ENCODE data around the gene PNKD.

PNKD gene

DNA sequence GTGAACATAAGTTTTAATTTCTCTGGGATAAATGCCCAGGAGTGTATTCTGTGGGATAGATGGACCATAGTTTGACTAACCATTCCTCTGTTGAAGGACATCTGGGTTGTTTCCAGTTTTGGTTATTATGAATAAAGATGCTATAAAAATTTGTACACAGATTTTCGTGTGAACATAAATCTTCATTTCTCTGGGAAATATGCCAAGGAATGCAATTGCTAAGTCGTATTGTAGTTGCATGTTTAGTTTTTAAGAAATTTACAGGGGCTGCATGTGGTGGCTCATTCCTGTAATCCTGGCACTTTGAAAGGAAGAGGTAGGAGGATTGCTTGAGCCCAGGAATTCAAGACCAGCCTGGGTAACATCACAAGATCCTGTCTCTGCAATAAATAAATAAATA is 104.9 kb downstream of the PNKD start:
- no peak for DNase-seq

DNA sequence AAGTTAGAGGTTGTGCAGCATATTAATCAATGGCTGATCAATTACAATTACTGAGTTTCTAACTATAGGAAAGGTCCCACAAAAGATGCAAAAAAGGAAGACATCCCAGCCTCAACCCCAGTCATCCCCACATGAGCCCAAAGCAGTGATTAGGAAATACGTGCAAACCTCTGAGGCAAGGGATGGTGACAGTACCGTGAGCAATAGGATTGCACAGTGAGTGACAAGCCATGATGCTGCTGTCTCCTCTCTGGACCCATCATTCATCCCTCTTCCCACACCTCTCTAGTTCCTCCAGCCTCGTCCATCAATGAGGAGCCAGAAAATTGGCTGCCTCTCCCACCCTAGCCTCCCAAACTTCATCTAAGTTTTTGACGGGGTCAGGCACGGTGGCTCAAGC is 107.7 kb downstream of the PNKD start:
- DNase-seq: peak; percentile 85 to 93 (median 88)

DNA sequence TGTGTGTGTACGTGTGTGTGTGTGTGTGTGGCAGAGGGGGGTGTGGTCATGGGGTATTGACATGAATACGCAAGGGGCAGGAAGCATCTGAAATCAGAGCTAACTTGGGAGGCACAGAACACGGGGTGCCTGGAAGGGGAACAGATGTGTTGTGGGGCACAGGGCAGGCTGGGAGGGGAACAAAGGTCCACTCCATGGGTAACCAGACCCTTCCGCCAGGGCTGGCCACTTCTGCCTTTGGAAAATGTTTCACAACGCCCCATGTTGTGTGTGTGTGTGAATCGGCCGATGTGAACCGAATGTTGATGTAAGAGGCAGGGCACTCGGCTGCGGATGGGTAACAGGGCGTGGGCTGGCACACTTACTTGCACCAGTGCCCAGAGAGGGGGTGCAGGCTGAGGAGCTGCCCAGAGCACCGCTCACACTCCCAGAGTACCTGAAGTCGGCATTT is 111.6 kb downstream of the PNKD start, which contains the start of gene SLC11A1:
SLC11A1 (plus strand) TSS at position 358 of the 451 bp plus-strand sequence. CDS start 96 bp downstream, outside the sequence.
- peak; percentile 96 to 99 (median 97) for DNase-seq

DNA sequence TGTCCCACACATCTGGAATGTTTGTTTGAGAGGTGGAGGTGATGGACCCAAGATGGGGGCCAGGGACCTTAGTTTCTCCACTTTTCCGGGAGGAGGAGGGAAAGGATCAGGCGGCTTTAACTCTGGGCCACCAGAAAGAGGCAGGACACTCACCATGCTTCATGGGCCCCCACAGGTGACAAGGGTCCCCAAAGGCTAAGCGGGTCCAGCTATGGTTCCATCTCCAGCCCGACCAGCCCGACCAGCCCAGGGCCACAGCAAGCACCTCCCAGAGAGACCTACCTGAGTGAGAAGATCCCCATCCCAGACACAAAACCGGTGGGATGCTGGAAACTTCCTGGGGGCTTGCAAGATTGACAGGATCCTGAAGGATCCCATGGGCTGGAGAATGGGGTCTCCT is 112.5 kb downstream of the PNKD start:
- peak in 1 of 4 experiments; percentile 21 for DNase-seq

DNA sequence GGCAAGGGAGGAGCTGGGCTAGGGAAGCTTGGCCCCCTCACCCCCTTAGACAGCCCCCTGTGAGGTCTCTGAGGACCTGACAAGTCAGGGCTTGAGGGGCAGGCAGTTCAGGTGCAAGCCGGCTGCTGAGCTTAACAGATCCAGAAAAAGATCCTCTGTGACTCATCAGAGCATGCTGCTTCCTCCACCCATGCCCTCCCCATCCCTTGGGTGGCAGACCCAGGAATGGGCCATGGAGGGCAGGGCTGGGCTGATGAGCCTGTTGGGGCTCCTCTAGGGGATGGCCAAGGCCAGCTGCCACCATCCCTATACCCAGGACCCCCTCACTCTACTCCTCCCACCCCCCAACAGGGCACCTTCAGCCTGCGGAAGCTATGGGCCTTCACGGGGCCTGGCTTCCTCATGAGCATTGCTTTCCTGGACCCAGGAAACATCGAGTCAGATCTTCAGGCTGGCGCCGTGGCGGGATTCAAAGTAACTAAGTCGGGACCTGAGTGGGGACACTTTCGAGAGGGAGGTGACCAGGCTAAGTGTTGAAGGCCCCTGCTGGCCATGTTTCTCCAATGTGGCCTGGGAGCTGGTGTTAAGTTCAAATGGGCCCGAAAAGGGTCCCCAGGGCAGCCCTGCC is 113.7 kb downstream of the PNKD start:
- peak; percentile 61 to 79 (median 72) for DNase-seq

DNA sequence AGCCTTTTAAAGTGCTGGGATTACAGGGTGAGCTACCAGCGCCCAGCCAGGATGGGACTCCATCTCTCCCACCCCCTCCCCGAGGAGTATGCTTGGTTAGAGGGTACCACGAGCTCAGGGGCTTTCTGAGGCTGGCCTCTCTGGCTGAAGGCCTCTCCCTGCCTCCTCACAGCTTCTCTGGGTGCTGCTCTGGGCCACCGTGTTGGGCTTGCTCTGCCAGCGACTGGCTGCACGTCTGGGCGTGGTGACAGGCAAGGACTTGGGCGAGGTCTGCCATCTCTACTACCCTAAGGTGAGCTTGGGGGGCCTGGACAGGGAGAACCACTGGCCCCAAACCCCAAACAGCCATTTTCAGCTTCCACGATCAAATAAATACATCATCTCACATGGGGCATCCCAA is 114.7 kb downstream of the PNKD start:
- DNase-seq: peak in 2 of 4 experiments; percentile 5 to 9

DNA sequence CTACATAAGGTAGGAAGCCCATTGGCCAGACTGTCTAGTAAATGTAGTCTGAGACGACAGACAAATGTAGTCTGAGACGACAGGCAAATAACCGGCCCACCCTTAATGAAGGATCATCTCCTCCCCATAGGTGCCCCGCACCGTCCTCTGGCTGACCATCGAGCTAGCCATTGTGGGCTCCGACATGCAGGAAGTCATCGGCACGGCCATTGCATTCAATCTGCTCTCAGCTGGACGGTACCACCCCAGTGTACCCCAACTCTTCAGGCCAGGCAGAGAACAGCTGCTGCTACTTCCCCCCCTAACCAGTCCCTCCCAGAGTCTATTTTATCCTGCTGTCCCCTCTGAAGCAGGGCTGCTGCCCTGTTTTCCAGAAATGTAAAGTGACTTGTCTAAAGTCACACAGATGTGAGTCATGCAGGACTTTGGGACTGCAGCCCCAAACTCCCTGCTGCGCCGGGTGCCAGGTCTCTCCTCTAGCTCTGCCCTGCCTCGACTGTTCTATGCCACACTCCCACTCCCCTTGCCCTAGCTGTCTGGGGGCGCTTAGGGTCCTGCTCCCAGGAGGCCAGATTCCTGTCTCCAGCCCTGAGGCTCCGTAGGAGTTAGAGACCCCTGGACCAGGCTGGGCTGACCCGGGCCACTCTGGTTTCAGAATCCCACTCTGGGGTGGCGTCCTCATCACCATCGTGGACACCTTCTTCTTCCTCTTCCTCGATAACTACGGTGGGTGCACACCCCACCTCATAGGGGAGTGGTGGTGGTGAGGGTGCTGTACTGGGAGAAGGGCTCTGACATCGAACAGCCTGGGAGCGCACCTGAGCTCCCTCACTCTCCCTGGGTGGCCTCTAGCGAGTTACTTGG is 116.4 kb downstream of the PNKD start:
- DNase-seq: peak; percentile 36 to 59 (median 44)

DNA sequence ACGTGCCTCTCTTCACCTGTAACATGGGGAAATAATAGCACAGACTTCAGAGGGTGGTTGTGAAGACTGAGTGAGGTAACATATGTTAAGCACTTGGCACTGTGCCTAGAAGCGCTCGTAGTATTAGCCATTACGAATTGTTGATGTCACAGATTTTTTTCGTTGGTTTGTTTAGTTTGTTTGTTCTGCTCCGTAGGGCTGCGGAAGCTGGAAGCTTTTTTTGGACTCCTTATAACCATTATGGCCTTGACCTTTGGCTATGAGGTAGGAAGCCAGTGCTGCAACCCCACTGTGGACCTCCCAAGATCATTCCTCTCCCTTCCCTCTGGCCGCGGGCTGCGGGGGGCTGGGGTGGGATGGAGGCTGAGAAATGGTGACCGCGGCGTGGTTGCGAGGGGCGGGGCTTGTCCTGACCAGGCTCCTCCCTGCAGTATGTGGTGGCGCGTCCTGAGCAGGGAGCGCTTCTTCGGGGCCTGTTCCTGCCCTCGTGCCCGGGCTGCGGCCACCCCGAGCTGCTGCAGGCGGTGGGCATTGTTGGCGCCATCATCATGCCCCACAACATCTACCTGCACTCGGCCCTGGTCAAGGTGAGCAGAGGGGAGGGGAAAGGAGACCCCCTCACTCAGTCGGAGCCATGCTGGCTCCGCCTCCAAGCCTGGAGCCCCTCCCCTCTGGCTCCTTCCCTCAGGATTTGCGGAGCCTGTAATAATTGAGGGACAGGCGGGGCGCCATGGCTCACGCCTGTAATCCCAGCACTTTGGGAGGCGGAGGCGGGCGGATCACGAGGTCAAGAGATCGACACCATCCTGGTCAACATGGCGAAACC is 117.3 kb downstream of the PNKD start:
- DNase-seq: peak; percentile 68 to 90 (median 83)

DNA sequence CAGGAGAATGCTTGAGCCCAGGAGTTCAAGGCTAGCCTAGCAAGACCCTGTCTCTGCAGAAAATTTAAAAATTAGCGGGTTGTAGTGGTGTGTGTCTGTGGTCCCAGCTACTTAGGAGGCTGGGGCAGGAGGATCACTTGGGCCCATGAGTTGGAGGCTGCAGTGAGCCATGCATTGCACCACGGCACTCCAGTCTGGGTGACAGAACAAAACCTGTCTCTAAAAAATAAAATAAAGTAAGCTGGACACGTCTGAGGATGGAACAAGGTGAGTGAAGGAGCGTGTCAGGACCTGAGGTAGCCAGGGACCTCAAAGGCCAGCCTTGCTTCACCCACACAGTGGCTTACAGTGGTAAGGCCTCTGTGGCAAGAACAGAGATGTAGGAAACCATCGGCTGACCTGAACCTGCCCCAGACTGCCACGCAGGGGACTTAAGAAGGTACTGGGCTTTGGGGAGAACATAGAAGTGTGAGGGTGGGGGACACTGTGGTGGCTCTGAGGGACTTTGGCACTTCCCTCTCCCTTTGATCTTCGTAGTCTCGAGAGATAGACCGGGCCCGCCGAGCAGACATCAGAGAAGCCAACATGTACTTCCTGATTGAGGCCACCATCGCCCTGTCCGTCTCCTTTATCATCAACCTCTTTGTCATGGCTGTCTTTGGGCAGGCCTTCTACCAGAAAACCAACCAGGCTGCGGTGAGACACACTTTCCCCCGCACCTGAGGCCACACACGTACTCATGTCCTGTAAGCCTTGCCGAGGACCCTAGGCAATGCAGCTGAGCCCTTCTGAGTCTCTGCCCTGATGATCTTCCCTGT is 119.2 kb downstream of the PNKD start:
- DNase-seq: peak in 2 of 4 experiments; percentile 6 to 19

DNA sequence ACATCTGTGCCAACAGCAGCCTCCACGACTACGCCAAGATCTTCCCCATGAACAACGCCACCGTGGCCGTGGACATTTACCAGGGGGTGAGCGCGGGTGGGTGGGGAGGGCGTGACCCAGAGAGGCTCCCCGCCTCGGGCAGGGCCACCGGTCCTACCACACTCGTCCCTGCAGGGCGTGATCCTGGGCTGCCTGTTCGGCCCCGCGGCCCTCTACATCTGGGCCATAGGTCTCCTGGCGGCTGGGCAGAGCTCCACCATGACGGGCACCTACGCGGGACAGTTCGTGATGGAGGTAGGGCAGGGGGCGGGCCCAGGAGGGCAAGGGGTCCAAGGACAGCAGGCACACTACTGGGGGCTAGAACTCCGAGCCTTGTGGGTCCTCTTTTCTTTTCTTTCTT is 120.9 kb downstream of the PNKD start:
- DNase-seq: peak in 1 of 4 experiments; percentile 23

DNA sequence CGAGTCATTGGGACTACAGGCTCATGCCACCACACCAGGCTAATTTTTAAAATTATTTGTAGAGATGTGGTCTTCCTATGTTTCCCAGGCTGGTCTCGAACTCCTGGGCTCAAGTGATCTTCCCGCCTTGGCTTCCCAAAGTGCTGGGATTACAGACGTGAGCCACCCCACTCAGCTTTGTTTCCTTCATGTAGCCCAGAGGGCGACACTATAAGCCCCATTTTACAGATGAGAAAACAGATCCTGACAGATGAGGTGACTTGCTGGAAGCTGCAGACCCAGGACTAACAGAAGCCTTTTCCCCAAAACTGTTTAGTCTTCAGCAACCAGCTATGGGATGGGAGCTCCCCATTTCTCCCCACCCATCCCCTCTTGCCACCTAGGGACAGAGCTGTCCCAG is 122.1 kb downstream of the PNKD start:
- no peak for DNase-seq

DNA sequence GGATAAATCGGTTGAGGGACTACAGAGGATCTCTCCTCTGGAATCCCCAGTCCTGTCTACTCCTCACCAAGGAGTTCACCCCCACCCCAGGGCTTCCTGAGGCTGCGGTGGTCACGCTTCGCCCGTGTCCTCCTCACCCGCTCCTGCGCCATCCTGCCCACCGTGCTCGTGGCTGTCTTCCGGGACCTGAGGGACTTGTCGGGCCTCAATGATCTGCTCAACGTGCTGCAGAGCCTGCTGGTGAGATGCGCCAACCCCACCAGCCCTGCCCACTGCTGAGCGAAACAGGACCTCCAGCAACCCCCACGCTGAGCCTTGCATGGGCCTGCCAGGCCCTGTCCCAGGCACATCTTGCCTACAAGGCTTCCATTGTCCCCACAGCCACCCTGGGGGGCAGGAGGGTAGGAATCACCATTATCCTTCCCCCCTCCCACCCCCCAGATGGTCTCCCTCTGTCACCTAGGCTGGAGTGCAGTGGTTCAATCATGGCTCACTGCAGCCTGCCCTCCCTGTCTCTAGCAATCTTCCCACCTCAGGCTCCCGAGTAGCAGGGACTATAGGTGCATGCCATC is 122.7 kb downstream of the PNKD start:
- peak in 1 of 4 experiments; percentile 21 for DNase-seq

DNA sequence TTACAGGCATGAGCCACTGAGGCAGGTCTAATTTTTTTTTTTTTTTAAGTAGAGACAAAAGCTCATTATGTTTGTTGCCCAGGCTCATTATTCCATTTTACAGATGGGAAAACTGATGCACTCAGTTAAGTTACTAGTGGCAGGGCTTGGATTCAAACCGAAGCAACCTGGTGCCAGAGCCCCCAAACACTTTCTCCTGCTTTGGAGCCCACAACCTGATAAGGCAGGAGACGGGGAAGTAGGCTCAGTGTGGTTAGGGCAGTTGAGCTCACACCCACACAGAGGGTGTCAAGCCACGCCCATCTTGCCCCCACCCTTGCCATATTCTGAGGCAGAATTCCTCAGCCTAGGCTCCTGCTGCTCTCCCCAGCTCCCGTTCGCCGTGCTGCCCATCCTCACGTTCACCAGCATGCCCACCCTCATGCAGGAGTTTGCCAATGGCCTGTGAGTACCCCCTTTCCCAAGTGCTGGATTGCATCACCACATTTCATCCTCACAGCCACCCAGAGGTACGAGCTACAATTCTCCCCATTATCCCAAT is 123.5 kb downstream of the PNKD start:
- peak; percentile 54 to 72 (median 66) for DNase-seq

DNA sequence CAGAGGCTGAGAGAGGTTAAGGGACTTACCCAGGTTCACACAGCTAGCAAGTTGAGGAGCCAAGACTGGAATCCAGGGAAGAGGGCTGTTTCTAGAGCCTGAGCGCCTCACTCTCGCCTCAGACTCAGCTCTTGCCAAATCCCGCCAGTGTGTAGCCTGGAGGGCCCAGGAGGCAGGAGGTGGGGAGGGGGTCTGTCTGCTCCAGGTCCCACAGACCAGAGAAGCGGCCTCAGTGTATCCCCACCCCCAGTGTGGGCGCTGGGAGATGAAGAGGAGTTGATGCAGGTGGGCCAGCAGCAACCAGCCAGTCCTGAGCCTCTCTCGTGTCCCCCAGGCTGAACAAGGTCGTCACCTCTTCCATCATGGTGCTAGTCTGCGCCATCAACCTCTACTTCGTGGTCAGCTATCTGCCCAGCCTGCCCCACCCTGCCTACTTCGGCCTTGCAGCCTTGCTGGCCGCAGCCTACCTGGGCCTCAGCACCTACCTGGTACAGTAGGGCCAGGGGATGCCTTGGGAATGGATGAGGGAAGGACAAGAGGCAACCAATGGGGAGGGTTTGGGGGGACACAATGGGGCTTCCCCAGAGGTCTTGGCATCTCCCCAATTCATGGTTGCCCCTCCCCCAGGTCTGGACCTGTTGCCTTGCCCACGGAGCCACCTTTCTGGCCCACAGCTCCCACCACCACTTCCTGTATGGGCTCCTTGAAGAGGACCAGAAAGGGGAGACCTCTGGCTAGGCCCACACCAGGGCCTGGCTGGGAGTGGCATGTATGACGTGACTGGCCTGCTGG is 124.2 kb downstream of the PNKD start:
- peak in 1 of 4 experiments; percentile 28 for DNase-seq

DNA sequence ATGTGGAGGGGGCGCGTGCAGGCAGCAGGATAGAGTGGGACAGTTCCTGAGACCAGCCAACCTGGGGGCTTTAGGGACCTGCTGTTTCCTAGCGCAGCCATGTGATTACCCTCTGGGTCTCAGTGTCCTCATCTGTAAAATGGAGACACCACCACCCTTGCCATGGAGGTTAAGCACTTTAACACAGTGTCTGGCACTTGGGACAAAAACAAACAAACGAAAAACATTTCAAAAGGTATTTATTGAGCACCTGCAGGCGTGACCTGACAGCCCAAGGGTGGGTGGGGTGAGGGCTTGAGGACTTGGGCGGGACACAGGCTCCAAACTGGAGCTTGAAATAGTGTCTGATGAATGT is 124.7 kb downstream of the PNKD start:
- DNase-seq: no peak

DNA sequence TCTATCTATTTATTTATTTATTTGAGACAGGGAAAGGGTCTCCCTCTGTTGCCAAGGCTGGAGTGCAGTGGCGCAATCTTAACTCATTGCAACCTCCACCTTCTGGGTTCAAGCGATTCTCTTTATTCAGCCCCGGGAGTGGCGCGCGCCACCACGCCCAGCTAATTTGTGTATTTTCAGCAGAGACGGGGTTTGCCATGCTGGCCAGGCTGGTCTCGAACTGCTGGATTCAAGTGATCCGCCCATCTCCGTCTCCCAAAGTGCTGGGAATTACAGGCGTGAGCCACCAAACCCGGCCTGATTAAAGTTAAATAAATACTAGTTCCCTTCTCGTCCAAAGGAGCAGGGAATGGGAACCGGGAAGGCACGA is 125.1 kb downstream of the PNKD start:
- DNase-seq: no peak

DNA sequence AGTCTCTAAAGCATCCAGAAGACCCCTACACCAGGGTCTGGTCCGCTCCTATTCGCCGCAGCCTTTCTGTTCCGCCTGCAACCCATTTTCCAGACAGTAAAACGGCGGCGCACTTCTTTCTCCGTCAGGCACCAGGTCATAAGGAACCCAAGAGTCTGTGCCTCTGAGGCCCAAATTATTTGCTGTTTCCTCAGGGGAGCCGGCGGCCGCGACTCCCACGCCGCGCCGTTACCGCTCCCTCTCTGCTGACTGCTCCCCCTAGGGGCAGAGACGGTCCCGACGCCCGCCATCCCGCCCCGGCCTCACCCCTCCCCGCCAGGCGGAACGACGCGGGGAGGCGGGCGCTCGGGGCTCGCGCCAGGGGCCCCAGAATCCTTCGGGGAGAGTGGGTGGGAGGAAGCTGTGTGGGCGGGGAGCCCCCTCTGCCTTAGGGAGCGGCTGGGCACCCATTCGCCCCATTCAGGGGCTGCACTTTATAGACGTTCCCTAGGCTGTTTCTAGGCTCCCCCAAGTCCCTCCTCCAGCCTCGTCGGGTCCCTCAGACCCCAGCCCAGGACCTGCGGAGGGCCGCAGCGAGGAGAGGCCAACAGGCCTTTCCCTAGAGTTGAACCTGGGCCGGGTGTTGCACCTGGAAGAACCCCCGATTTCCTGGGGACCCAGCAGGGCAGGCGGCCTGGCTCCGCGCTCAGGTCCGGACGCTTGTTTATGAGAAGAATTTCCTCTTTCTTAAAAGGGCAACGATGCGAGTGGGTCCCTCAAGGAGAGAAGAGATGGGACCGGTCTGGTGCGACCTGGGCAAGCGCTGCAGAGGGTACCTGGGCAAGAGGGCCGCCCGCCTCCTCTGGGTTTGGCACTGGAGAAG is 125.7 kb downstream of the PNKD start:
- DNase-seq: peak; percentile 97 to 99 (median 98)

Data from suppressor macrophage (primary cell).